ENCODE data around the gene FBXW9. TPM values are rescaled to one million over a fixed set of nuclear protein-coding genes. Genes with fewer than 3 reads are reported as not detected.

The FBXW9 gene
- total RNA-seq, 1 experiment from 2014 or later, result 6.7 TPM

DNA sequence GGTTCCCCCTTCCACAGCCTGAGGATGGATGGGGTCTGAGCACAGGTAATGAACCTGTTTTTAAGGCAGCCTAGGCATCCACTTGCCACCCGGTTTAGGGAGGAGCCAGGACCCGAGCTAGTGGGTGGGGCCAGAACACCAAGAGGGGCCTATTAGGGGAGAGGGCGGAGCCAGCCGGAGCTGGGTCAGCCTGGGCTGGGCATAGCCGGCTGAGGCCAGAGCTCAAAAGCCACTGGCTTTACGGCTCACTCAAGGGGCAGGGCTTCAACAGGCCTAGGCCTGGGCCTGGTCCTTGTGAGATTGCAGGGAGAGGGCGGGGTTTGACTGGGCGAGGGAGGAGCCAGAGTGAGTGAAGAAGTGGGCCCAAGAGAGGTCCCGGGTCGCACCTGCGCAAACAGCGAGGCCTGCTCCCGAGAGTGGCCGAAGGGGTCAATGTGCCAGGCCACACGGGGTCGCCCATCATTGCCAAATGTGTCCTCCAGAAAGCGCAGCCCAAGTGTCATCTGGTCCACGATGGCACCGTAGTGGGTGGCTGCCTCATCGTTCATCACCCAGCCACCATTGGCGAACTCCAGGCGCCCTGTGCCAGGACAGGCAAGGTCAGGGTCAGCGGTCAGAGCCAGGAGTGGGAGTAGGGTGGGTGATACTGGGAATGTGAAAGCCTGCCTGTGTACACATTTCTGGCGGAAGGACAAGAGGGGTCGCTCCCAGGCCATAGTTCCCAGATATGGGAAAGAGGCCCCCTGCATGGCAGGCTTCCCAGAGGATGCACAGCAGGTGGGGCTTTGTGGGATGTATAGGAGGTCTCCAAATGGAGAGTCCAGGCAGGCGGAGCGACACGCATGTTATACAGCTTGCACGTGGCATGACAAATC is 31.8 kb downstream of the FBXW9 start:
- Mint-ChIP-seq H3K36me3 (ENCODE audit: insufficient read depth, unreplicated experiment) (peaks cover 41% of the 10 kb centered on the region), H3K27me3 (ENCODE audit: unreplicated experiment) (no peaks in the 10 kb centered on the region), H3K9me3 (ENCODE audit: low read depth, unreplicated experiment) (no peaks in the 10 kb centered on the region), H3K27ac (ENCODE audit: unreplicated experiment) (no peak overlapping the region), H3K4me3 (ENCODE audit: low read depth, unreplicated experiment) (no peak overlapping the region), H3K4me1 (ENCODE audit: low read depth, unreplicated experiment) (no peaks in the 10 kb centered on the region)
- intact Hi-C loops (cut with micrococcal nuclease; ENCODE audit: unreplicated experiment), result loop anchor here (5.0 kb wide), 1 partner anchor 102 kb away; no protein-coding TSS in a partner anchor
- BruUV-seq (replicated peaks), result no TSS peak
- no peak for DNase-seq
- CTCF ChIA-PET, result no interaction called here
- TF ChIP-seq, protein P1, sequence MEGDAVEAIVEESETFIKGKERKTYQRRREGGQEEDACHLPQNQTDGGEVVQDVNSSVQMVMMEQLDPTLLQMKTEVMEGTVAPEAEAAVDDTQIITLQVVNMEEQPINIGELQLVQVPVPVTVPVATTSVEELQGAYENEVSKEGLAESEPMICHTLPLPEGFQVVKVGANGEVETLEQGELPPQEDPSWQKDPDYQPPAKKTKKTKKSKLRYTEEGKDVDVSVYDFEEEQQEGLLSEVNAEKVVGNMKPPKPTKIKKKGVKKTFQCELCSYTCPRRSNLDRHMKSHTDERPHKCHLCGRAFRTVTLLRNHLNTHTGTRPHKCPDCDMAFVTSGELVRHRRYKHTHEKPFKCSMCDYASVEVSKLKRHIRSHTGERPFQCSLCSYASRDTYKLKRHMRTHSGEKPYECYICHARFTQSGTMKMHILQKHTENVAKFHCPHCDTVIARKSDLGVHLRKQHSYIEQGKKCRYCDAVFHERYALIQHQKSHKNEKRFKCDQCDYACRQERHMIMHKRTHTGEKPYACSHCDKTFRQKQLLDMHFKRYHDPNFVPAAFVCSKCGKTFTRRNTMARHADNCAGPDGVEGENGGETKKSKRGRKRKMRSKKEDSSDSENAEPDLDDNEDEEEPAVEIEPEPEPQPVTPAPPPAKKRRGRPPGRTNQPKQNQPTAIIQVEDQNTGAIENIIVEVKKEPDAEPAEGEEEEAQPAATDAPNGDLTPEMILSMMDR (IDR thresholded peaks at IDR 0.05; ENCODE audit: unreplicated experiment), result no peak

DNA sequence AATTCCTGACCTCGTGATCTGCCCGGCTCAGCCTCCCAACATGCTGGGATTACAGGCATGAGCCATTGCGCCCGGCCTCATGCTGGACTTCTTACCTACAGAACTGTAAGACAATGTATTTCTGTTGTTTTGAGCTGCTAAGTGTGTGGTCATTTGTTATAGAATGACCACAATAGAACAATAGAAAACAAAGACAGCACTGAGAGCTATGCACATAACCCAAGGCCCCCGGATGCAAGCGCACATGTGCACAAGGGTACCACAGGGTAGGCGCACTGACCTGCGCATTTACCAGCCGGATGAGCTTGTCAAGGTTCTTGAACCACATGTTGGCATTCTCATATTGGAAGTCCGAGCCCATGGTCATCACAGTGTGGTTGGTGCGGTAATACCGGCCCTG is 35.5 kb downstream of the FBXW9 start:
- TF ChIP-seq, protein P1 (IDR thresholded peaks at IDR 0.05; ENCODE audit: unreplicated experiment), result no peak
- Mint-ChIP-seq H3K27ac (ENCODE audit: unreplicated experiment) (no peak overlapping the region), H3K36me3 (ENCODE audit: insufficient read depth, unreplicated experiment) (peaks cover 28% of the 10 kb centered on the region), H3K9me3 (ENCODE audit: low read depth, unreplicated experiment) (no peaks in the 10 kb centered on the region), H3K4me1 (ENCODE audit: low read depth, unreplicated experiment) (no peaks in the 10 kb centered on the region), H3K4me3 (ENCODE audit: low read depth, unreplicated experiment) (no peak overlapping the region), H3K27me3 (ENCODE audit: unreplicated experiment) (no peaks in the 10 kb centered on the region)
- BruUV-seq (replicated peaks), result no TSS peak
- DNase-seq, result no peak
- CTCF ChIA-PET, result interaction anchor here (0.6 kb wide), 1 partner anchor 38 kb away, joined by 5 read pairs; no protein-coding TSS in a partner anchor
- intact Hi-C loops (cut with micrococcal nuclease; ENCODE audit: unreplicated experiment), result no loop called here

- BruUV-seq (replicated peaks), result no TSS peak
- Mint-ChIP-seq H3K36me3 (ENCODE audit: insufficient read depth, unreplicated experiment) (peaks cover 35% of the 10 kb centered on the region), H3K4me1 (ENCODE audit: low read depth, unreplicated experiment) (no peaks in the 10 kb centered on the region), H3K9me3 (ENCODE audit: low read depth, unreplicated experiment) (no peaks in the 10 kb centered on the region), H3K4me3 (ENCODE audit: low read depth, unreplicated experiment) (no peak overlapping the region), H3K27ac (ENCODE audit: unreplicated experiment) (no peak overlapping the region), H3K27me3 (ENCODE audit: unreplicated experiment) (no peaks in the 10 kb centered on the region)
- TF ChIP-seq, protein P1 (IDR thresholded peaks at IDR 0.05; ENCODE audit: unreplicated experiment), result no peak
- CTCF ChIA-PET, result no interaction called here
- no peak for DNase-seq
- intact Hi-C loops (cut with micrococcal nuclease; ENCODE audit: unreplicated experiment), result no loop called here
Measured at GRCh38 chr19:12657966-12658365, 38.5 kb downstream of the FBXW9 start.

- Mint-ChIP-seq H3K27me3 (ENCODE audit: unreplicated experiment) (no peaks in the 10 kb centered on the region), H3K9me3 (ENCODE audit: low read depth, unreplicated experiment) (no peaks in the 10 kb centered on the region), H3K27ac (ENCODE audit: unreplicated experiment) (no peak overlapping the region), H3K4me3 (ENCODE audit: low read depth, unreplicated experiment) (no peak overlapping the region), H3K4me1 (ENCODE audit: low read depth, unreplicated experiment) (no peaks in the 10 kb centered on the region), H3K36me3 (ENCODE audit: insufficient read depth, unreplicated experiment) (peaks cover 38% of the 10 kb centered on the region)
- no TSS peak for BruUV-seq (replicated peaks)
- intact Hi-C loops (cut with micrococcal nuclease; ENCODE audit: unreplicated experiment), result no loop called here
- TF ChIP-seq, protein P1 (IDR thresholded peaks at IDR 0.05; ENCODE audit: unreplicated experiment), result no peak
- no peak for DNase-seq
- CTCF ChIA-PET, result no interaction called here
Measured at GRCh38 chr19:12656899-12657571, 39.4 kb downstream of the FBXW9 start.

Measured in Calu3 (cell line).